Neural progenitor cell (in vitro differentiated cells): Measurements from ENCODE around the gene SLC34A1.

ENCODE experiments used
- CTCF ChIP-seq: fragments of 200-600 bp; sonication (generic); IDR thresholded peaks from 2 replicates; pipeline ENCODE4 v1.5.1; 2017; ENCODE audit warnings: antibody characterized with exemption, mild to moderate bottlenecking
- EZH2 ChIP-seq: fragments of 200-600 bp; sonication (generic); IDR thresholded peaks from 2 replicates; pipeline ENCODE4 v1.6.1; 2017; ENCODE audit warnings: antibody characterized with exemption, mild to moderate bottlenecking, moderate library complexity
- EZH2phosphoT487 ChIP-seq: fragments of 200-600 bp; sonication (generic); IDR thresholded peaks from 2 replicates; pipeline ENCODE4 v1.6.1; 2017; ENCODE audit warnings: antibody characterized with exemption

- TF ChIP-seq CTCF (no peak), EZH2 (no peak), EZH2phosphoT487 (no peak)
These were observed 43.1 kb downstream of the SLC34A1 start for GRCh38 chr5:177427211-177427822.
